Gastrocnemius medialis (tissue), 4 donors: ENCODE data around the gene BAIAP2L2. TPM values are rescaled to one million over a fixed set of nuclear protein-coding genes. Genes with fewer than 3 reads are reported as not detected.

Experiments
- ATAC-seq, 2 donors: fragments of 150-250 bp; one replicate each; pipeline ENCODE4 v1.9.1; 2016
- DNase-seq, 2 donors: peaks; one replicate each; pipeline ENCODE4 v3.0.0-alpha.2; 2019
- H3K27ac ChIP-seq, 4 donors: fragments of 200-600 bp; sonication (generic); 1 replicate in 1 of 4; 2 replicates in 3 of 4; pipeline ENCODE4 v1.5.1; 2016 to 2018; ENCODE audit warnings: mild to moderate bottlenecking in 2 of 4, moderate library complexity in 1 of 4
- H3K27me3 ChIP-seq, 3 donors: fragments of 200-600 bp; sonication (generic) in 2 of 3; 1 replicate in 1 of 3; 2 replicates in 2 of 3; pipeline versions ENCODE4 v1.5.1 to v1.6.0; 2016 to 2019; ENCODE audit warnings: mild to moderate bottlenecking in 1 of 3, moderate library complexity in 1 of 3
- H3K36me3 ChIP-seq, 2 donors: fragments of 200-600 bp; sonication (generic) in 1 of 2; one replicate each; pipeline ENCODE4 v1.5.1; 2017 to 2018
- H3K4me1 ChIP-seq, 2 donors: fragments of 200-600 bp; sonication (generic) in 1 of 2; one replicate each; pipeline ENCODE4 v1.5.1; 2016 to 2017; ENCODE audit warnings: mild to moderate bottlenecking in 2 of 2
- H3K4me3 ChIP-seq, 4 donors: fragments of 200-600 bp; sonication (generic) in 3 of 4; 1 replicate in 1 of 4; 2 replicates in 3 of 4; pipeline ENCODE4 v1.5.1; 2016 to 2019; ENCODE audit warnings: mild to moderate bottlenecking in 2 of 4
- H3K9me3 ChIP-seq, 3 donors: fragments of 200-600 bp; sonication (generic) in 2 of 3; 1 replicate in 1 of 3; 2 replicates in 2 of 3; pipeline ENCODE4 v1.5.1; 2016 to 2019
- POLR2A ChIP-seq, 2 donors: fragments of 450-650 bp; IDR thresholded peaks; one replicate each; pipeline ENCODE4 v1.6.1; 2017; ENCODE audit warnings: antibody characterized with exemption in 2 of 2, mild to moderate bottlenecking in 2 of 2, moderate library complexity in 2 of 2
- in situ Hi-C, 4 donors: fragments of 200-750 bp; cut with MboI; loops; one replicate each; pipeline versions ENCODE4 v1.15.0 to v1.8.0; 2017; ENCODE audit warnings: low sequenced_read_pairs in 4 of 4
- intact Hi-C: fragments of 100-400 bp; cut with DNase I; formaldehyde crosslinking; loops from one replicate; pipeline ENCODE4 v1.15.1; 2023; ENCODE audit warnings: low total_unique reads
- total RNA-seq, 4 donors: library from RNA; depleted of rRNA; stranded (reverse); fragments of >200 nt; gene quantifications; one replicate each; pipeline versions ENCODE4 v1.1.0 to v1.2.3, GENCODE V29; 2016
- TF ChIP-seq, protein P1 (sequence below), 5 experiments: fragments of 450-650 bp in 3 of 5; fragments of 200-600 bp in 2 of 5; sonication (generic) in 2 of 5; IDR thresholded peaks in 4 of 5; conservative IDR thresholded peaks in 1 of 5; 1 replicate in 4 of 5; 2 replicates in 1 of 5; pipeline ENCODE4 v1.5.1; 2016 to 2019; ENCODE audit warnings: antibody characterized with exemption in 5 of 5, mild to moderate bottlenecking in 3 of 5, moderate library complexity in 3 of 5

The BAIAP2L2 gene
- total RNA-seq, 4 donors from 2014 or later, result 0.16 to 1.7 (median 0.72) TPM; not detected in 1

DNA sequence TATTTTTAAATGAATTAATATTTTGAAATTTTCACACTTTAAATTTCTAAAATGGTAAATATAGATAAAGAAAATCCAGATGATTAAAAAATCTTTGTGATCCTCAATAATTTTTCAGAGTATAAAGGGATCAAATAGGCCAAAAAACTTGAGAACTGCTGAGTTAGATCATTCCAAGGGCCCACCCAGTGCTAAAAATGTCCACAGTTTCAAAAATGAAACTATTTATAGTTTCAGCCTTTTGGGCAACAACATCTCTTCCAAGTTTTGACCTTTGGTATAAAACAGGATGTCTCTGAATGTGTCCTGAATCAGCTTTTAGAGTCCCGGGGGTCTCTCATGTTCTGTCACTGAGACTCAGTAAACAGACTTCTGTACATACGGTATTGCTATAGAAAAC is 20.9 kb upstream of the BAIAP2L2 start:
- intact Hi-C loops, result no loop called here
- H3K4me3 ChIP-seq, result no peak overlapping the region

GRCh38 chr22:38129856-38130255 is 19.4 kb upstream of the BAIAP2L2 start:
- no peak for DNase-seq
- Histone ChIP-seq H3K4me1 (peaks cover 0 to 4% of the 10 kb centered on the region in 2 donors), H3K9me3 (no peaks in the 10 kb centered on the region), H3K4me3 (no peak overlapping the region), H3K36me3 (peaks cover 0 to 33% of the 10 kb centered on the region in 2 donors), H3K27ac (no peak overlapping the region), H3K27me3 (no peaks in the 10 kb centered on the region)
- no peak for ATAC-seq
- in situ Hi-C loops (no loop called here), intact Hi-C loops (no loop called here)
- no peak for TF ChIP-seq POLR2A (IDR thresholded peaks at IDR 0.05)
- TF ChIP-seq, protein P1, sequence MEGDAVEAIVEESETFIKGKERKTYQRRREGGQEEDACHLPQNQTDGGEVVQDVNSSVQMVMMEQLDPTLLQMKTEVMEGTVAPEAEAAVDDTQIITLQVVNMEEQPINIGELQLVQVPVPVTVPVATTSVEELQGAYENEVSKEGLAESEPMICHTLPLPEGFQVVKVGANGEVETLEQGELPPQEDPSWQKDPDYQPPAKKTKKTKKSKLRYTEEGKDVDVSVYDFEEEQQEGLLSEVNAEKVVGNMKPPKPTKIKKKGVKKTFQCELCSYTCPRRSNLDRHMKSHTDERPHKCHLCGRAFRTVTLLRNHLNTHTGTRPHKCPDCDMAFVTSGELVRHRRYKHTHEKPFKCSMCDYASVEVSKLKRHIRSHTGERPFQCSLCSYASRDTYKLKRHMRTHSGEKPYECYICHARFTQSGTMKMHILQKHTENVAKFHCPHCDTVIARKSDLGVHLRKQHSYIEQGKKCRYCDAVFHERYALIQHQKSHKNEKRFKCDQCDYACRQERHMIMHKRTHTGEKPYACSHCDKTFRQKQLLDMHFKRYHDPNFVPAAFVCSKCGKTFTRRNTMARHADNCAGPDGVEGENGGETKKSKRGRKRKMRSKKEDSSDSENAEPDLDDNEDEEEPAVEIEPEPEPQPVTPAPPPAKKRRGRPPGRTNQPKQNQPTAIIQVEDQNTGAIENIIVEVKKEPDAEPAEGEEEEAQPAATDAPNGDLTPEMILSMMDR (IDR thresholded peaks at IDR 0.05 in 4 of 5, conservative IDR thresholded peaks at IDR 0.05 in 1 of 5), result no peak

More for the DNA sequence above, 20.9 kb upstream of the BAIAP2L2 start:
- peaks cover 0 to 1% of the 10 kb centered on the region in 2 donors for H3K4me1 ChIP-seq
- no peak overlapping the region for H3K27ac ChIP-seq
- peak in 1 of 2 donors; percentile 22 for ATAC-seq
- peaks cover 0 to 33% of the 10 kb centered on the region in 2 donors for H3K36me3 ChIP-seq
- no peaks in the 10 kb centered on the region for H3K9me3 ChIP-seq
- DNase-seq, result no peak
- in situ Hi-C loops, result no loop called here
- TF ChIP-seq, protein P1 (IDR thresholded peaks at IDR 0.05 in 4 of 5, conservative IDR thresholded peaks at IDR 0.05 in 1 of 5), result no peak
- no peak for TF ChIP-seq POLR2A (IDR thresholded peaks at IDR 0.05)
- H3K27me3 ChIP-seq, result no peaks in the 10 kb centered on the region

DNA sequence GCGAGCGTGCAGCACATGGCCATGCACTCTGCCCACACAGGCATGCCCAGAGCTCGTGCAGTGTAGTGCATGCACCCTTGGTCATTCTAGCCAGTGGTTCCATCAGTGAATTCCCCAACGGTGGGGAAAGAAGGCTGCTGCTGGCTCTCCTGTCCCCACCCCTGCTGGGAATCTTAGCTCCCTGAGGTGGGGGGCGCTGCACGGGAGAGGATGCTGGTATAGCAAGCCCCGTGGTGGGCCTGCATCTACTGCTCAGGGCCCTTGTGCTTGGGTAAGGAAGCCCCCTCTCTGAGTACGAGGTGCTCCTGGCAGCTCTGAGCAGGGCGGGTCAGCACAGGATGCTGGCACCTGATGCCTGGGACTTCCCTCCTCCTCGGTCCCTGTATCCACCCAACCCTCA is 18.5 kb upstream of the BAIAP2L2 start:
- intact Hi-C loops, result no loop called here

GRCh38 chr22:38127869-38128268 is 17.4 kb upstream of the BAIAP2L2 start:
- no peak overlapping the region for H3K4me3 ChIP-seq
- peaks cover 0 to 27% of the 10 kb centered on the region in 2 donors for H3K36me3 ChIP-seq
- DNase-seq, result no peak
- H3K4me1 ChIP-seq, result peaks cover 0 to 4% of the 10 kb centered on the region in 2 donors
- TF ChIP-seq, protein P1 (IDR thresholded peaks at IDR 0.05 in 4 of 5, conservative IDR thresholded peaks at IDR 0.05 in 1 of 5), result no peak
- TF ChIP-seq POLR2A (IDR thresholded peaks at IDR 0.05), result no peak
- in situ Hi-C loops, result no loop called here
- H3K27ac ChIP-seq, result no peak overlapping the region
- intact Hi-C loops, result no loop called here
- no peaks in the 10 kb centered on the region for H3K27me3 ChIP-seq
- no peak for ATAC-seq
- no peaks in the 10 kb centered on the region for H3K9me3 ChIP-seq

More for the DNA sequence above, 18.5 kb upstream of the BAIAP2L2 start:
- no peak for ATAC-seq
- Histone ChIP-seq H3K36me3 (peaks cover 0 to 33% of the 10 kb centered on the region in 2 donors), H3K27me3 (no peaks in the 10 kb centered on the region), H3K4me3 (no peak overlapping the region), H3K9me3 (no peaks in the 10 kb centered on the region), H3K27ac (no peak overlapping the region), H3K4me1 (peaks cover 0 to 4% of the 10 kb centered on the region in 2 donors)
- no peak for DNase-seq
- no peak for TF ChIP-seq POLR2A (IDR thresholded peaks at IDR 0.05)
- TF ChIP-seq, protein P1 (IDR thresholded peaks at IDR 0.05 in 4 of 5, conservative IDR thresholded peaks at IDR 0.05 in 1 of 5), result no peak
- in situ Hi-C loops, result no loop called here
